GM10847 (cell line): ENCODE data around the gene KNDC1.

Experiments used
- POLR2A ChIP-seq: IDR thresholded peaks from 2 replicates; pipeline ENCODE4 v1.6.1; 2011; ENCODE audit not compliant: insufficient read length; ENCODE audit errors: extremely low read depth

The KNDC1 gene

GRCh38 chr10:133221331-133221730 is 61.3 kb downstream of the KNDC1 start:
- TF ChIP-seq POLR2A: no peak

- no peak for TF ChIP-seq POLR2A
Observed at GRCh38 chr10:133224076-133224475, 64.1 kb downstream of the KNDC1 start.

- TF ChIP-seq POLR2A: no peak
Observed at GRCh38 chr10:133224756-133225372, 64.8 kb downstream of the KNDC1 start.

GRCh38 chr10:133225707-133226191 is 65.7 kb downstream of the KNDC1 start:
- TF ChIP-seq POLR2A: no peak

GRCh38 chr10:133226251-133226808 is 66.3 kb downstream of the KNDC1 start:
- no peak for TF ChIP-seq POLR2A

- TF ChIP-seq POLR2A: no peak
Observed at GRCh38 chr10:133227256-133227655, 67.2 kb downstream of the KNDC1 start.

- no peak for TF ChIP-seq POLR2A
Observed at GRCh38 chr10:133229265-133230043, 69.4 kb downstream of the KNDC1 start.

GRCh38 chr10:133230044-133230361 is 70.0 kb downstream of the KNDC1 start, which contains the start of gene UTF1:
Gene UTF1 (plus strand): TSS chr10:133230217. CDS start chr10:133230289, 72 bp downstream.
- no peak for TF ChIP-seq POLR2A

- TF ChIP-seq POLR2A: no peak
Observed at GRCh38 chr10:133230387-133231195, 70.6 kb downstream of the KNDC1 start.

- no peak for TF ChIP-seq POLR2A
Observed at GRCh38 chr10:133231244-133231945, 71.4 kb downstream of the KNDC1 start.

GRCh38 chr10:133231946-133232574 is 72.0 kb downstream of the KNDC1 start:
- TF ChIP-seq POLR2A: no peak

GRCh38 chr10:133235265-133235855 is 75.3 kb downstream of the KNDC1 start:
- TF ChIP-seq POLR2A: no peak

GRCh38 chr10:133235932-133236331 is 75.9 kb downstream of the KNDC1 start:
- no peak for TF ChIP-seq POLR2A

GRCh38 chr10:133236401-133237240 is 76.6 kb downstream of the KNDC1 start:
- TF ChIP-seq POLR2A: no peak

- TF ChIP-seq POLR2A: no peak
Observed at GRCh38 chr10:133237241-133237587, 77.2 kb downstream of the KNDC1 start.
